HG03045 (cell line): ENCODE data around the gene ACADM.
"Not testable (repeated sequence)": the region's sequence is repeated elsewhere in the genome, so short reads cannot be mapped to it uniquely, and the experiment has no call there.

Experiments
- ATAC-seq: cut with Tn5 transposase; IDR thresholded peaks from one replicate; pipeline ENCODE4 v1.9.1; 2021; ENCODE audit warnings: mild to moderate bottlenecking, moderate library complexity; ENCODE audit not compliant: unreplicated experiment

Gene ACADM

DNA sequence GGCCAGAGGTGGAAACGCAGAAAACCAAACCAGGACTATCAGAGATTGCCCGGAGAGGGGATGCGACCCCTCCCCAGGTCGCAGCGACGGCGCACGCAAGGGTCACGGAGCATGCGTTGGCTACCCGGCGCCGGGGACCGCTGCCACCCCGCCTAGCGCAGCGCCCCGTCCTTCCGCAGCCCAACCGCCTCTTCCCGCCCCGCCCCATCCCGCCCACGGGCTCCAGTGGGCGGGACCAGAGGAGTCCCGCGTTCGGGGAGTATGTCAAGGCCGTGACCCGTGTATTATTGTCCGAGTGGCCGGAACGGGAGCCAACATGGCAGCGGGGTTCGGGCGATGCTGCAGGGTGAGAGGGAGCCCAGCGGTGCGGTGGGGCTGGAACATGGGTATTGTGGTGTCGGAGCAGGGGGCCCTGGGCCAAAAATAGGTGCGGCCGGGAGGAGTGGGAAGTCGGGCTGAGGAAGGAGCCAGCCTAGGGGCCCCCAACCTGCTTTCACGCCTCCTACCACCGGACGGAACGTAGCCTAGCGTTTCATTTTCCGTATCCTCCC, at the start of gene ACADM:
Gene ACADM (plus strand): TSS at position 238 of the 551 bp plus-strand sequence. CDS start 79 bp downstream, at position 317.
- ATAC-seq: peak; percentile 91

DNA sequence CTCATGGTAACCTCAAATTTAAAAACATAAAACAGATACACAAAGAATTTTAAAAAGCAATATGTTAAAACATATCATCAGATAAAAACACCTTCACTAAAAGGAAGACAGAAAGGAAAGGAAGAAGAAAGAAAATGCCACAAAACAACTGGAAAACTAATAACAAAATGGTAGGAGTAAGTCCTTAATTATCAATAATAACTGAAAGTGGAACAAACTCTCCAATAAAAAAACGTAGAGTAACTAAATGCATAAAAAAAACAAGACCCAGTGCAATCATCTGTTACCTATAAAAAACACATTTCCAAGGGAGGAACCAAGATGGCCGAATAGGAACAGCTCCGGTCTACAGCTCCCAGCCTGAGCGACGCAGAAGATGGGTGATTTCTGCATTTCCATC, 47.1 kb upstream of the ACADM start:
- ATAC-seq: no peak

DNA sequence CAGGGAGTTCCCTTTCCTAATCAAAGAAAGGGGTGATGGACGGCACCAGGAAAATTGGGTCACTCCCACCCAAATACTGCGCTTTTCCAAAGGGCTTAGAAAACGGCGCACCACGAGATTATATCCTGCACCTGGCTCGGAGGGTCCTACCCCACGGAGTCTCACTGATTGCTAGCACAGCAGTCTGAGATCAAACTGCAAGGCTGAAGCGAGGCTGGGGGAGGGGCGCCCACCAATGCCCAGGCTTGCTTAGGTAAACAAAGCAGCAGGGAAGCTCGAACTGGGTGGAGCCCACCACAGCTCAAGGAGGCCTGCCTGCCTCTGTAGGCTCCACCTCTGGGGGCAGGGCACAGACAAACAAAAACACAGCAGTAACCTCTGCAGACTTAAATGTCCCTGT, 46.5 kb upstream of the ACADM start:
- ATAC-seq: not testable (repeated sequence)

DNA sequence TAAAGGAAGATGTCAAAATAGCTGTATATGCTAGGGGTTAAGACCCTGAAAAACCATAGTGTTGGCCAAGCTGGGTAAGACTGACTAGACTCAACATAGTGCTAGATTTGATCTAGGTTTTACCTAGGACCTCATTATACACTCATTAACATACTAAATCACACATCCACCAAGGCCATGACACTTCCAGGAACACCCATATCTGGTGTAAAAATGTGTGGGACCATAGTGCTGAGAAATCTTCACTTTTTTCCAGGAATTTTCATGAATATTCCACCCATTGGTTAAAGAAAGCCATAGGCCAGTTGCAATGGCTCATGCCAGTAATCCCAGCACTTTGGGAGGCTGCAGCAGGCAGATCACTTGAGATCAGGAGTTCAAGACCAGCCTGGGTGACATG, 34.0 kb upstream of the ACADM start:
- ATAC-seq: no peak

DNA sequence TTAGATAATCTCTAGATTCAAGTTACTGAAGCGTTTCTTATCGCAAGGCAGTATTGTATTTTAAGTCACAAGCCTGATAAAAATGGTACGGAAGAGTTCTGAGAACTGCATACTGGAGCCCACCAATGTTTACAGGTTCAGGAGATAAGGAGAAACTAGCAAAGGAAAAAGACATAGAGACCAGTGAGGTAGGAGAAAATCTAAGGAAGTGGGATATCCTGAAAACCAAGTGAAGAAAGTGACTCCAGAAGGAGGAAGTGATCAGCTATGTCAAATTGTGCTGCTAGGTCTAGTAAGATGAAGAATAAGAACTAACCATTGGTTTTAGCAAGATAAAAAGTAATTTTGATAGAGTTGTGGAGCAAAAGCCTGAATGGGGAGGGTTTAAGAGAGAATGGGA, 31.0 kb upstream of the ACADM start:
- ATAC-seq: no peak

DNA sequence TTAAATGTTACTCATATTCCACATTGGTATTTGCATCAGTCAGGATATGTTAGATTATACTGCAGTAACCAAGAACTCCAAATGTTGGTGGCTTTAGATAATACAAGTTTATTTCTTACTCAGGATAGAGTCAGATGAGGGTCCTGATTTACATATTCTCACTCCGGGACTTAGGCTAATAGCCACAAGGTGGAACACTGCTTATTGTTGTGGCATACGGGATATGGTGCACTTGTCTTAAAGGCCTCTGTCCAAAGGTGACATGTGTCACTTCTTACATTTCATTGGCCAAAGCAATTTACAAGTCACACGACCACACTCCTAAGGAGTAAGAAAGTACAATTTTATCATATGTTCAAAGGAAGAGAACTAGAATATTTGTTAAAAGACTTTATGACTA, 28.5 kb upstream of the ACADM start:
- ATAC-seq: no peak

DNA sequence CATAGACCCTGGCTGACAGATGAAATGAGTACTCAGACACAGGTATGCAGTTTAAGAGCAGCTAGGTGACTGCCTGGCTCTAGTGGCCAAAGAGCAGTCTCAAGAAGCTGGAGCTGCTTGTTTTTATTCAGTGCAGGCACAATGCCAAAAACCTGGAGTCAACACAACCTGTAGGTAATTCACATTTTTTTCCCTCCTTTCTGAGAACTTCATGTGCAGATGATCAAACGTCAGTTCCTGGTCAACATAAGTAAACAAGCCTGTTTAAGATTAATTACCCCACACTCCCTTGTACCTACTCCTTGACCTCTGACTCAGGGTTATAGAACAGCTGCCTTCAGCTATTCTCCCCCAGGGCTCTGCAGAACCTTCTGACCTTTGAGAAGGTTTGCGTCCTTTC, 17.3 kb upstream of the ACADM start:
- ATAC-seq: no peak

DNA sequence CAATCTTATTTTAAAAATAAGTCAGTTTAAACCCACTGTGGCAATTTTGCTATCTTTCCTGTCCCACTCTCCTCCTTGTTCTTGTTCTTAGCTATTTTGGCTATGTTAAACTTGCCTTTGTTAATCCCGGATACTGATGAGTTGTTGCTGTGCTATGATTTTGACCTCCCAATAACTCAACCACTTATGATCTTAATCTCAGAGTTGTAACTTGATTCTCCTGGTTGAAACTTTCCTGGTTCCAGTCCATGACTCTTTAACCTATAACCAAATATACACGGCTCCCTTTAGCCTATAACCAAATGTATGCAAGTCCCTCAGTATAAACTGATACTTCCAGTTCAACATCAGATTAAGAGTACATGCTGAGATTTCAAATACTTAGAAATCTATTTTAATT, 15.6 kb upstream of the ACADM start:
- ATAC-seq: no peak

DNA sequence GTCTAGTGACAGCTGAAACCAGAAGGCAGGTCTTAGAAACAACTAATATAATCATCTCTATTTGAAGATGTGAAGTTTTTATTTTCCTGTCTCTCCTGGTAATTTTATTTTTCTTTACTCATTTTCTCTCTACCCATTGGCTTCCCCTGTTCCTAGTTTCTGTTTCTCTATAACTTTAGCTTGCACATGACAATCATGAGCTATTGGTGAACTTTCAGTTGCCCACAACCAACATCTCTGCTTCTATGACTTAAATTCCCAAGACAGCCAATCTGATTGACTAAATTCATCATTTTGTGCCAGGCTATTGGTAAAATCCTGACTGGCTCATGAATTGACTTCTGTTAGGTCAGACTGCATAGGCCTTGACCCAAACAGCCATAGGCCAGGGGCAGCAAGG, 13.7 kb upstream of the ACADM start:
- ATAC-seq: no peak

DNA sequence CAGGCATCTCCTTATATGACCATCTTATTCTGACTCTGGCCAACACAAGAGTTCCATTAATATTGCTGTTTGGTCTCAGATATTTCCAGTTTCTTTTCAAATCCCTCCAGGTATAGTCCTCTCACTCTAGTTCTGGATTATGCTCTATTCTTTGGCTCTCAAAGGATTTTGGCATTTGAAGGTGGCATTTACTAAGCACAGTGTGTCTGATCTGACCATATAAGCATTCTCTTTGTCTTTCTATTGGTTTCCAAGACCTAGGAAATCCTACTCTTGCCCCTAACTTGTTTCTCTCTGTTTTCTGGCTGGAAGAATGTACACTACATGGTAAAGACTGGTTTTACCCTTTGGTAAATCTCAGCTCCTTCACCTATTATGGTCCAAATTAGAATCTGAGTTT, 12.7 kb upstream of the ACADM start:
- no peak for ATAC-seq

DNA sequence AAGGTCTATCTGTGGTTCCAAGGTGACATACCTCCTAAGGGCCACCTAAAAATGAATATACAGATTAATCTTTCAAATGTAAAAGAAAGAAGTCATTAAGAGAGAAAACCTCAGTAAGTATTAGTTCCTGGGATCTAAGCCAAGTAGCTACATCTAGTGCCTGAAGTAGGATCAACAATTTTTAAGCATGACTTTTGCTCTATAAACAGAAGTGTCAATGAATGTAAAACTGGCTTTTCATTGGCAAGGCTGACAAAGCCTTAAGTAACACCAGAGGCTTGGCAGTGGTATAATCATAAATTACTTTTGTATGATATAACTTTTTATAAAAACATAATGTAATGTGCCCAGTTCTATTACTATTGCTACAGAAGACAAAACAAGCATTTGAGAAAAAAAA, 12.2 kb upstream of the ACADM start:
- no peak for ATAC-seq

DNA sequence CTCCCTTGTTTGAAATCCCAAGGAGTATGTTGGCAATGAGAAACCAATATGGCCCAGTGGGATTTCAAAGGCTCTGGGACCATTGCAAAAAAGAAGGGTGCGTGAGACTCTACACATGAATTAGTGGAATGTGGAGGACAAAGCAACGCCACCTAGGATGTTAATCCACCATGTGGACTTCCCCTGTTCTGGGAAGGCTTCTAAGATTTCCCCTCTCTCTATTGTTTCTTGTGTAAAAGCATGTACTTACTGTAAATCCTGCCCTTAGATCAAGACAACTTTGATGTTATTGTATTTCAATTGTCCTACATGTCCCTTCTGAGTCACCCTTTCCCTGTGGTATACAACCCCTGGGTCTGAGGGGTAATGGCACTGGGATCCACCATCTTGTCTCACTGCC, 4.7 kb upstream of the ACADM start:
- no peak for ATAC-seq

DNA sequence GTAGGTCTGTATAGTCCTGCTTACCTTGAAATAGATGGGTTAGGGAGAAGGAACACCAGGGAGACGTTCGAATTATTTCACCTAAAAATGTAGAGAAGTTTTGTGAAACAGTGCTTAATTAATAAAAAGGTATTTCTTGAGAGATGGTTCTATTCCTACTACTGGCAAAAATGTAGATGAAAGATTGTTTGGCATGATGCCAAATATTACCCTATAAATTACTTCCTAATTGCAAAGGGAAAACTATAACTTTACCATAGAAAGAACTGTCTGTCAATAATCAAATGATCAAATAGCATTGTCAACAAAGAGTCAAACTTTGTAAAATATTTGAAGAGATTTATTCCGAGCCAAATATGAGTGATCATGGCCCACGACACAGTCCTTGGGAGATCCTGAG, 4.2 kb upstream of the ACADM start:
- ATAC-seq: no peak

DNA sequence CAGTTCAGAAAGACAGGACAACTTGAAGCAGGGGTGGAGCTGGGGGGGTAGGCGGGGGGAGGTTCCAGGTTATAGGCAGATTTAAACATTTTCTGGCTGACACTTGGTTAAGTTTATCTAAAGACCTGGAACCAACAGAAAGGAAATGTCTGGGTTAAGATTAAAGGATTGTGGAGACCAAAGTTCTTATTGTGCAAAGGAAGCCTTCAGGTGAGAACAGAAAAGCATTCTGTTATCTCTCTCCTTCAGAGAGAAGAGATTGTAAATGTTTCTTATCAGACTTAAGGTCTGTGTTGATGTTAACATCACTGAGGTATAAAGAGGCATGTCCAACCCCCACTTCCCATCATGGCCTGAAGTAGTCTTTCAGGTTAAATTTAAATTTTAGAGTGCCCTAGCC, 3.7 kb upstream of the ACADM start:
- ATAC-seq: no peak

DNA sequence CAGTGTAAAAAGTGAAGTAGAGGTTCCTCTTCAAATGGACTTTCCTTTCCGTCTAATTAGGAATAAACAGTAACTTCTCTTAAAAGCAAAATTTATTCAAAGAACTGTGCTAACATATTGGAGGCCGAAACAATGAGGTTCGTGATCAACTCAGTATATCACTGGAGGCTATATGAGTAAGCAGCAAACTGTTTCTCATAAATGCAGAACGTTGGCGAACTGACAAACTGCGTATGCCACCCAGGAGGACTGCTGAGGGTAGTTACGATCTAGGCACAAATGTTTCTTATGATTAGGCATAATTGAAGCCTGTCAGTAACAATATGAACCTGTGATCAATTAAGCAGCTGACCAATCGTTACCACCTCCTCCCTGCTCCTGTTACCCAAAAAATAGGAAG, 2.3 kb upstream of the ACADM start:
- ATAC-seq: not testable (repeated sequence)

DNA sequence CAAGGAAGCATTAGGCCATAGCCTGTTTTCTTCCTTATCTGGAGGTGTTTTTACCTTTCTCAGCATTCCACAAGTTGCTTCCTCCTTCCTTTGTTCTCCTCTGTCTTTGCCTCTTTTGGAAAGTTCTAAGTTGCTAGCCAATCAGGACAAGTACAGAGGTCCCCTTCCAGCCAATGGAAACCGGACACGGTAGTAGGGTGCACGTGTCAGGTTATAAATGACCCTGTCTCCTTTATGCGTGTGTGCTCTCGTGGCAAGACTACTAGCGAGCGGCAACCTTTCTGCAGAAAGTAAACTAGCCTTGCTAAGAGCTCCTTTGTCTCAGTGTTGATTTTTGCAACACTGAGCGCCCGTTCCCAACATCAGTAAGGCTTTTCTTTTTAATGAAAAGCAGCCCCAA, 1.5 kb upstream of the ACADM start:
- ATAC-seq: no peak

DNA sequence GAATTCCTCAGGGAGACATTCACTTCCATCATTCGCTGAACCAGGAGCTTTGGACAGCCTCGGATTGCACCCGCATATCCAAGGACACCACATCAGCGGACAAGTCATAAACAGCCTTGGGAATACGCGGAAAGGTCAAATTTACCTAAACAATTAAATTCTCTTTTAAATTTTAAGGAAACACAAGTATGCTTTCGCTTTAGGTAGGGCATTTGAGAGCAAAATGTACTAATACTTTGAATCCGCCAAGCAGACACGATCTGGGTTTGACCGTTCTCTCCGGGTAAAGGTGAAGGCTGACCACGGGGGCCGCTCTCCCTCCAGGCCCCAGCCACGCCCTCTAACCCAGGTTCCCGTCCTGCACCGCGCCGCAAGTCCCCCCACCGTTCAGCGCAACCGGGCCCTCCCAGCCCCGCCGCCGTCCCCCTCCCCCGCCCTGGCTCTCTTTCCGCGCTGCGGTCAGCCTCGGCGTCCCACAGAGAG, 479 bp upstream of the ACADM start:
- peak; percentile 83 for ATAC-seq

DNA sequence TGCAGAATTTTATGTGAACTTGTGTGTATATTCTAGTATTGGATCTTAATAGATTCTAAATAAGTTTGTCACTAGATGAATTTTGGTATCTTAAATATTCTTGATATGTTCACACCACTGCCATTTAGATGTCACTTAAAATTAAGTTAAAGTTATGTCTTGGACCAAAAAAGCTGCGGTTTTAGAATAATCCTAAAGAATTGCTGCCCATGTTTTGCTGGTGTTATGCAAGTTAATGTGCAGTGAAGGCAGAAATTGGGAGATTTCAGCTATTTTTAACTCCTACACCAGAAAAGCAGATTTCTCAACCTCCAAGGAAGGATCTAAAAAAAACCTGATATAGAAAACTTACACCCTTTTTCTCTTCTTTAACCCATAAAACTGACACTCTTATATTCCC, 757 bp downstream of the ACADM start:
- no peak for ATAC-seq

DNA sequence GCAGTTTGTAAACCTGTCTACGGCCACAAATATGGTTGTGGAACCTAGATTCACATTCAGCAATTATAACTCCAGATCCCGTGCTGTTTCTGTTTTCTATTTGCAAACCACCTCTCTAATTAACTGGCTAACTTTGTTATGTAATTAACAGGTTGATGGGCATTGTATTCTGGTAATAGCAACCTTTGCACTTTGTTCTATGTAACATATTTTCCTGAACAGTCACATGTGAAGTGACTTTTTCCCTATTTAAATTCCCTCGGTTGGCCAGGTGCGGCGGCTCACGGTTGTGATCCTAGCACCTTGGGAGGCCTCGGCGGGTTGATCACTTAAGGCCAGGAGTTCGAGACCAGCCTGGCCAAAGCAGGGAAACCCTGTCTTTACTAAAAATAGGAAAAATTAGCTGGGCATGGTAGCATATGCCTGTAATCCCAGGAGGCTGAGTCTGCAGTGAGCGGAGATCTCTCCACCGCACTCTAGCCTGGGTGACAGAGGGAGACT, 1.4 kb downstream of the ACADM start:
- ATAC-seq: no peak

DNA sequence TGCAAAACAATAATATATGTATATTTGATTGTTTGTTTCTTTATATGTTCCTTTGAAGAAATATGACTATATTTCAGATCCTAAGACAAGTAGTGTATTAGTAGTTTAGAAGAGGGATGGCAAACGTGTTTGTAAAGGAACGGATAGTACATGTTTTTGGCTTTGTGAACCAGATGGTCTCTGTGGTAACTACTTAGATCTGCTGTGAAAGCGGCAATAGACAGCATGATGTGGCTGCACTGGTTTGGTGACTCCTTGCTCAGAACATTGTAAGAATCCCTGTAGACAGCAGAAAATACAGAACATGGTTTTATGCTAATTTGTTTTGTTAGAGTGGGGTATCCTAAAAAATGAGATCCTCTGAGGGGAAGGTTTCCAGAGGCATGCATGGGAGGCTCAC, 3.1 kb downstream of the ACADM start:
- ATAC-seq: no peak

DNA sequence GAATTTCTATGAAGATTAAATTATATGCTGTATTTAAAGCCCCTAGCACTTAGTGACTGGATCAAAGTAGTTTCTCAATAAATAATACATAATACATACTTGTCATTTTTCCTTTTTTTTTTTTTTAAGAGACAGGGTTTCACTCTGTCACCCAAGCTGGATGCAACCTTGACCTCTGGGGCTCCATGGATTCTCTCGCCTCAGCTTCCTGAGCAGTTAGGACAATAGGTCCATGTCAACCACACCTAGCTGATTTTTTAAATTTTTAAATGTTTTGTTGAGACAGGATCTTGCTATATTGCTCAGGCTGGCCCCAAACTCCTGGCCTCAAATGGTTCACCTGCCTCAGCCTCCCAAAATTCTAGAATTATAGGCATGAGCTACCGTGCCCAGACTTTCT, 5.9 kb downstream of the ACADM start:
- no peak for ATAC-seq

DNA sequence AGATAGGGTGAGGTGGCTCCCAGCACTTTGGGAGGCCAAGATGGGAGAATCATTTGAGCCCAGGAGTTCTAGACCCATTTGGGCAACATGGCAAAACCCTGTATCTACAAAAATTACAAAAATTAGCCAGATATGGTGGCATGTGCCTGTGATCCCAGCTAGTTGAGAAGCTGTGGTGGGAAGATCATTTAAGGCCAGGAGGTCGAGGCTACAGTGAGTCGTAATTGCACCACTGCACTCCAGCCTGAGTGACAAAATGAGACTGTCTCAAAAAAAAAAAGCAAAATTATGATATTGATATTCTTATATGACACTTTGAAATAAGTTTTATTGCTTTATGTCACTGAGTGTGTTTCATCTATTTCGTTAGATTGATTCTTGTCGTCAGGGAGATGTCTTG, 7.4 kb downstream of the ACADM start:
- ATAC-seq: no peak

DNA sequence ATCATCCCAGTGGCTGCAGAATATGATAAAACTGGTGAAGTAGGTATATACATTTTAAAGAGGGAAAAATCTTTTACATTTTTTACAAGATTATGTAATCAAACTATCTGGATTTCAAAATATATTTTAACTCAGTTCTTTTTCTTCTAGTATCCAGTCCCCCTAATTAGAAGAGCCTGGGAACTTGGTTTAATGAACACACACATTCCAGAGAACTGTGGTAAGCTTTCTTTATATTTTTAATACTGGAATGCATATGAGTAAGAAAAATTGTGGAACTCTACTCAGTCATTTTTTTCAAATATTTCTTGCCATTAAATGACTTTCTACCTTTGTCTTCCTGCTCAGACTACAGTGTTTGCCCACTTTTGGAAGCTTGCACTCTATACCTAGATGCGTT, 8.2 kb downstream of the ACADM start:
- ATAC-seq: no peak
